ENCODE data around the gene CFAP141.
A peak's percentile ranks its signal among the peaks of the same experiment; 100 is the strongest.

CFAP141 gene

DNA sequence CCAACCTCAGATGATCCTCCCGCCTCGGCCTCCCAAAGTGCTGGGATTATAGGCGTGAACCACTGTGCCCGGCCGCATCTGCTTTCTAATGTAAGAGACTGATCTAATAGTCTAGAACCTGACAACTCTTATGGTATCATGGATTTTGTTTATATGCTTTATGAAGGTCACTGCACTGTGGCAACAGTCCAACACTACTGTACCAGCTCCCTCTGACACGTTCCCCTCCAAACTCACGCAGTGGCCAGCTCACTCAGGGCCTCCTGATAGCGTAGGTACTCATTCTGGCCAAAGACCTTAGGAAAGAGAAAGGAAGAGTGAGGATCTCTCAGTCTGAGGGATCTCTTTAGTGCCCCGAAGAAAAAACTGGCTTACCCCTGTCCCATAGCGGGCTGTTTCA, 6.0 kb upstream of the CFAP141 start (continued):
- TF ChIP-seq, protein P1, sequence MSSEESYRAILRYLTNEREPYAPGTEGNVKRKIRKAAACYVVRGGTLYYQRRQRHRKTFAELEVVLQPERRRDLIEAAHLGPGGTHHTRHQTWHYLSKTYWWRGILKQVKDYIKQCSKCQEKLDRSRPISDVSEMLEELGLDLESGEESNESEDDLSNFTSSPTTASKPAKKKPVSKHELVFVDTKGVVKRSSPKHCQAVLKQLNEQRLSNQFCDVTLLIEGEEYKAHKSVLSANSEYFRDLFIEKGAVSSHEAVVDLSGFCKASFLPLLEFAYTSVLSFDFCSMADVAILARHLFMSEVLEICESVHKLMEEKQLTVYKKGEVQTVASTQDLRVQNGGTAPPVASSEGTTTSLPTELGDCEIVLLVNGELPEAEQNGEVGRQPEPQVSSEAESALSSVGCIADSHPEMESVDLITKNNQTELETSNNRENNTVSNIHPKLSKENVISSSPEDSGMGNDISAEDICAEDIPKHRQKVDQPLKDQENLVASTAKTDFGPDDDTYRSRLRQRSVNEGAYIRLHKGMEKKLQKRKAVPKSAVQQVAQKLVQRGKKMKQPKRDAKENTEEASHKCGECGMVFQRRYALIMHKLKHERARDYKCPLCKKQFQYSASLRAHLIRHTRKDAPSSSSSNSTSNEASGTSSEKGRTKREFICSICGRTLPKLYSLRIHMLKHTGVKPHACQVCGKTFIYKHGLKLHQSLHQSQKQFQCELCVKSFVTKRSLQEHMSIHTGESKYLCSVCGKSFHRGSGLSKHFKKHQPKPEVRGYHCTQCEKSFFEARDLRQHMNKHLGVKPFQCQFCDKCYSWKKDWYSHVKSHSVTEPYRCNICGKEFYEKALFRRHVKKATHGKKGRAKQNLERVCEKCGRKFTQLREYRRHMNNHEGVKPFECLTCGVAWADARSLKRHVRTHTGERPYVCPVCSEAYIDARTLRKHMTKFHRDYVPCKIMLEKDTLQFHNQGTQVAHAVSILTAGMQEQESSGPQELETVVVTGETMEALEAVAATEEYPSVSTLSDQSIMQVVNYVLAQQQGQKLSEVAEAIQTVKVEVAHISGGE (tag by site-specific recombination; conservative IDR thresholded peaks at IDR 0.05; ENCODE audit: low read depth) = no peak
- no peak for TF ChIP-seq BCL11B (tag by site-specific recombination; IDR thresholded peaks at IDR 0.05; ENCODE audit: low read depth)
- no peak for TF ChIP-seq ZNF266 (tag by site-specific recombination; IDR thresholded peaks at IDR 0.05; ENCODE audit: low read depth)
- TF ChIP-seq TCF7L2 (IDR thresholded peaks at IDR 0.05; ENCODE audit: borderline replicate concordance, low read depth, low read length) = no peak
- no peak for TF ChIP-seq MYNN (tag by site-specific recombination; IDR thresholded peaks at IDR 0.05; ENCODE audit: borderline replicate concordance)

DNA sequence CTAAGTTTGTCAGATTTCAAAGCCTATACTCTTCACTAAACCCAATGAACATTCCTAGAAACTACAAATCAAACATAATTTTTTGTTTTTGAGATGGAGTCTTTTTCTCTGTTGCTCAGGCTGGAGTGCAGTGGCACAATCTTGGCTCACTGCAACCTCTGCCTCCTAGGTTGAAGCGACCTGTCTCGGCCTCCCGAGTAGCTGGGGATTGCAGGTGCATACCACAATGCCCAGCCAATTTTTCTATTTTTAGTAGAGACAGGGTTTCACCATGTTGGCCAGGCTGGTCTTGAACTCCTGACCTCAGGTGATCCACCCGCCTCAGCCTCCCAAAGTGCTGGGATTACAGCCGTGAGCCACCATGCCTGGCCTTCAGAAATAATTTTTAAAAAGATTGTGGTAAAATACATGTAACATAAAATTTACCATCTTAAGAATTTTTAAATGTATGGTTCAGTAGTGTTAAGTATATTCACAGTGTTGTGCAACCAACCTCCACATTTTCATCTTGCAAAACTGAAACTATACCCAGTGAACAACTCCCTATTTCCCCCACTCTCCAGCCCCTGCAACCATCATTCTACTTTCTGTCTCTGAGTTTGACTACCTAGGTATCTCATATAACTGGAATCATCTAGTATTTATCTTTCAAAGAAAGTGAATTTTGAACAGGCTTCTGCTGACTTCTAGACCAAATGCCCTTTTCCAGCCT, 2.7 kb upstream of the CFAP141 start:
- POLR2A ChIA-PET = no interaction called here
- CTCF ChIA-PET = interaction anchor here (0.6 to 1.6 kb wide), 3 partner anchors 9 to 210 kb away, joined by 3 to 8 read pairs (median 4); no protein-coding TSS in a partner anchor
- H3K4me1 ChIP-seq (ENCODE audit: control insufficient read depth, insufficient read depth, low read length) = no peaks in the 10 kb centered on the region
- no peak overlapping the region for H3K4me3 ChIP-seq (ENCODE audit: low read depth, low read length)
- H3K27ac ChIP-seq (ENCODE audit: extremely low read depth, low read depth, low read length) = no peak overlapping the region
- TF ChIP-seq ZNF558 (tag by site-specific recombination; IDR thresholded peaks at IDR 0.05) = no peak
- no peak for TF ChIP-seq ZFP41 (tag by site-specific recombination; IDR thresholded peaks at IDR 0.05; ENCODE audit: borderline replicate concordance)
- TF ChIP-seq, protein P2, sequence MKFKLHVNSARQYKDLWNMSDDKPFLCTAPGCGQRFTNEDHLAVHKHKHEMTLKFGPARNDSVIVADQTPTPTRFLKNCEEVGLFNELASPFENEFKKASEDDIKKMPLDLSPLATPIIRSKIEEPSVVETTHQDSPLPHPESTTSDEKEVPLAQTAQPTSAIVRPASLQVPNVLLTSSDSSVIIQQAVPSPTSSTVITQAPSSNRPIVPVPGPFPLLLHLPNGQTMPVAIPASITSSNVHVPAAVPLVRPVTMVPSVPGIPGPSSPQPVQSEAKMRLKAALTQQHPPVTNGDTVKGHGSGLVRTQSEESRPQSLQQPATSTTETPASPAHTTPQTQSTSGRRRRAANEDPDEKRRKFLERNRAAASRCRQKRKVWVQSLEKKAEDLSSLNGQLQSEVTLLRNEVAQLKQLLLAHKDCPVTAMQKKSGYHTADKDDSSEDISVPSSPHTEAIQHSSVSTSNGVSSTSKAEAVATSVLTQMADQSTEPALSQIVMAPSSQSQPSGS (tag by site-specific recombination; IDR thresholded peaks at IDR 0.05; ENCODE audit: low read depth) = no peak
- TF ChIP-seq, protein P3, sequence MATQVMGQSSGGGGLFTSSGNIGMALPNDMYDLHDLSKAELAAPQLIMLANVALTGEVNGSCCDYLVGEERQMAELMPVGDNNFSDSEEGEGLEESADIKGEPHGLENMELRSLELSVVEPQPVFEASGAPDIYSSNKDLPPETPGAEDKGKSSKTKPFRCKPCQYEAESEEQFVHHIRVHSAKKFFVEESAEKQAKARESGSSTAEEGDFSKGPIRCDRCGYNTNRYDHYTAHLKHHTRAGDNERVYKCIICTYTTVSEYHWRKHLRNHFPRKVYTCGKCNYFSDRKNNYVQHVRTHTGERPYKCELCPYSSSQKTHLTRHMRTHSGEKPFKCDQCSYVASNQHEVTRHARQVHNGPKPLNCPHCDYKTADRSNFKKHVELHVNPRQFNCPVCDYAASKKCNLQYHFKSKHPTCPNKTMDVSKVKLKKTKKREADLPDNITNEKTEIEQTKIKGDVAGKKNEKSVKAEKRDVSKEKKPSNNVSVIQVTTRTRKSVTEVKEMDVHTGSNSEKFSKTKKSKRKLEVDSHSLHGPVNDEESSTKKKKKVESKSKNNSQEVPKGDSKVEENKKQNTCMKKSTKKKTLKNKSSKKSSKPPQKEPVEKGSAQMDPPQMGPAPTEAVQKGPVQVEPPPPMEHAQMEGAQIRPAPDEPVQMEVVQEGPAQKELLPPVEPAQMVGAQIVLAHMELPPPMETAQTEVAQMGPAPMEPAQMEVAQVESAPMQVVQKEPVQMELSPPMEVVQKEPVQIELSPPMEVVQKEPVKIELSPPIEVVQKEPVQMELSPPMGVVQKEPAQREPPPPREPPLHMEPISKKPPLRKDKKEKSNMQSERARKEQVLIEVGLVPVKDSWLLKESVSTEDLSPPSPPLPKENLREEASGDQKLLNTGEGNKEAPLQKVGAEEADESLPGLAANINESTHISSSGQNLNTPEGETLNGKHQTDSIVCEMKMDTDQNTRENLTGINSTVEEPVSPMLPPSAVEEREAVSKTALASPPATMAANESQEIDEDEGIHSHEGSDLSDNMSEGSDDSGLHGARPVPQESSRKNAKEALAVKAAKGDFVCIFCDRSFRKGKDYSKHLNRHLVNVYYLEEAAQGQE (tag by site-specific recombination; IDR thresholded peaks at IDR 0.05) = no peak
- TF ChIP-seq GLIS1 (tag by site-specific recombination; IDR thresholded peaks at IDR 0.05) = no peak
- no peak for TF ChIP-seq RBAK (tag by site-specific recombination; IDR thresholded peaks at IDR 0.05)
- TF ChIP-seq ZBTB17 (tag by site-specific recombination; IDR thresholded peaks at IDR 0.05) = peak; percentile 43; the same call in 1 of the 2 replicates
- no peaks in the 10 kb centered on the region for H3K9me3 ChIP-seq (ENCODE audit: control insufficient read depth, insufficient read depth, low read depth, low read length)
- H3K36me3 ChIP-seq (ENCODE audit: control insufficient read depth in 2 of 2, insufficient read depth in 1 of 2, low read length in 2 of 2) = peaks cover 68 to 79% of the 10 kb centered on the region in 2 experiments

DNA sequence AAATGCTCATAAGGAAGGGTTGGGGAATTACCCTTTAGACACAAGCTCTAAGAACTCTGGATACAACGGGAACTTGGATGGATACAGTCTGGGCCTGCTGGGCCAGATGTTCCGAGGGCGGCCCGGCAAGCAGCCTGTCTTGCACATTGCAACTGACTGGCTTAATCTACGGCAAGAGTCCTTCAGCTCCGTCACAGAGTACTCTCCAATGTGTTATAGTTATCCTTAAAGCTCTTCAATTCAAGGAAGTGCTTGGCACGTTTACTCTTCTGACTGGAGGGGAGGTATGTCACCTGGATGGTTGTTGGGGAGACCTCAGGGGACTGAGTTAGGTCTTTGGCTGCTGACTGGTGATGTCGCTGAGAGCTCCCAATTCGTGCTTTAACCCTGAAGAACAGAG, 1.1 kb upstream of the CFAP141 start:
- Histone ChIP-seq H3K27ac (ENCODE audit: extremely low read depth, low read depth, low read length) (no peak overlapping the region), H3K36me3 (ENCODE audit: control insufficient read depth in 2 of 2, insufficient read depth in 1 of 2, low read length in 2 of 2) (peaks cover 52 to 63% of the 10 kb centered on the region in 2 experiments), H3K4me3 (ENCODE audit: low read depth, low read length) (no peak overlapping the region), H3K4me1 (ENCODE audit: control insufficient read depth, insufficient read depth, low read length) (no peaks in the 10 kb centered on the region), H3K9me3 (ENCODE audit: control insufficient read depth, insufficient read depth, low read depth, low read length) (no peaks in the 10 kb centered on the region)
- ChIA-PET POLR2A (interaction anchor here (0.9 to 1.1 kb wide), 2 partner anchors 9 to 13 kb away, joined by 5 read pairs; partner anchors contain the start of gene UBAP2L), CTCF (interaction anchor here (0.7 to 1.0 kb wide), 3 partner anchors 8 to 12 kb away, joined by 3 to 4 read pairs (median 3); no protein-coding TSS in a partner anchor)
- no peak for TF ChIP-seq IKZF3 (tag by site-specific recombination; IDR thresholded peaks at IDR 0.05)
- no peak for TF ChIP-seq ZNF658 (tag by site-specific recombination; IDR thresholded peaks at IDR 0.05)
- no peak for TF ChIP-seq ZNF140 (tag by site-specific recombination; IDR thresholded peaks at IDR 0.05)
- TF ChIP-seq ZNF548 (tag by site-specific recombination; IDR thresholded peaks at IDR 0.05) = no peak
- TF ChIP-seq ZNF623 (tag by site-specific recombination; IDR thresholded peaks at IDR 0.05) = no peak
